Measurements from ENCODE around the gene VILL.

Gene VILL

DNA sequence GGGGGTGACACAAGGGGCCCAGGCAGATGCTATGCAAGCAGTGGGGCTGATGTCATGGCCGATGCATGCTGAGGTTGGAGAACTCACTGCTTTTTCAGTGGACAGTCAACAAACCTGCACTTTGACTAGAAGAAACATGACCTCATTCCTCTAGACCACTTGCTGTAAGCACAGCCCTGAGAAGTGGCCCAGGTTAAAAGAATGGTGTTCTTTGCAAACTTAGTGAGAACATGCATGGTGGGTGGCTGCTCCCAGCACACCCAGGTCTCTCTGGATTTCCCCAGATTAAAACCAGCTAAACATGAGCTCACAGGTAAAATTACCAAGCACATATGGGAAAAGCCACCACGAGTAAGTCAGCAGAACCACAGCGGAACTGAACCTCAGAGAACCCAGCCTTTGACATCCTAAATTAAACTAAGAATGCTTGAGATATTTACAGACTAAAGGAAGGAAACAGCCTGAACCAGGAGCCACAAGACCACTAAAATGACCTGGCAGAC lies 64.0 kb downstream of the VILL start:
- H3K27me3 ChIP-seq (ENCODE audit: insufficient read depth, low read length, poor library complexity), result peaks cover 4% of the 10 kb centered on the region
- H3K9me3 ChIP-seq (ENCODE audit: insufficient read depth, low read length, severe bottlenecking), result no peaks in the 10 kb centered on the region
- no peaks in the 10 kb centered on the region for H3K79me2 ChIP-seq (ENCODE audit: insufficient read depth, low read length)
- H4K20me1 ChIP-seq (ENCODE audit: insufficient read depth, low read length), result no peaks in the 10 kb centered on the region
- H3K27ac ChIP-seq (ENCODE audit: low read length), result no peak overlapping the region
- no peak for DNase-seq
- no peak overlapping the region for H3K9ac ChIP-seq (ENCODE audit: low read depth, low read length)
- H2AFZ ChIP-seq (ENCODE audit: low read depth, low read length), result no peak overlapping the region
- no peaks in the 10 kb centered on the region for H3K36me3 ChIP-seq (ENCODE audit: insufficient read depth, low read length)
- no peak for TF ChIP-seq EZH2 (IDR thresholded peaks at IDR 0.05; ENCODE audit: borderline replicate concordance, low read depth, low read length, severe bottlenecking)
- TF ChIP-seq, protein P1, sequence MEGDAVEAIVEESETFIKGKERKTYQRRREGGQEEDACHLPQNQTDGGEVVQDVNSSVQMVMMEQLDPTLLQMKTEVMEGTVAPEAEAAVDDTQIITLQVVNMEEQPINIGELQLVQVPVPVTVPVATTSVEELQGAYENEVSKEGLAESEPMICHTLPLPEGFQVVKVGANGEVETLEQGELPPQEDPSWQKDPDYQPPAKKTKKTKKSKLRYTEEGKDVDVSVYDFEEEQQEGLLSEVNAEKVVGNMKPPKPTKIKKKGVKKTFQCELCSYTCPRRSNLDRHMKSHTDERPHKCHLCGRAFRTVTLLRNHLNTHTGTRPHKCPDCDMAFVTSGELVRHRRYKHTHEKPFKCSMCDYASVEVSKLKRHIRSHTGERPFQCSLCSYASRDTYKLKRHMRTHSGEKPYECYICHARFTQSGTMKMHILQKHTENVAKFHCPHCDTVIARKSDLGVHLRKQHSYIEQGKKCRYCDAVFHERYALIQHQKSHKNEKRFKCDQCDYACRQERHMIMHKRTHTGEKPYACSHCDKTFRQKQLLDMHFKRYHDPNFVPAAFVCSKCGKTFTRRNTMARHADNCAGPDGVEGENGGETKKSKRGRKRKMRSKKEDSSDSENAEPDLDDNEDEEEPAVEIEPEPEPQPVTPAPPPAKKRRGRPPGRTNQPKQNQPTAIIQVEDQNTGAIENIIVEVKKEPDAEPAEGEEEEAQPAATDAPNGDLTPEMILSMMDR (IDR thresholded peaks at IDR 0.05; ENCODE audit: borderline replicate concordance, extremely low read depth, low read length, poor library complexity, severe bottlenecking), result no peak
- no peaks in the 10 kb centered on the region for H3K4me1 ChIP-seq (ENCODE audit: insufficient read depth, low read length)
- ATAC-seq (ENCODE audit: insufficient read depth, low read depth), result no peak
- H3K4me2 ChIP-seq (ENCODE audit: insufficient read depth, low read length), result no peak overlapping the region
- no peak overlapping the region for H3K4me3 ChIP-seq (ENCODE audit: low read depth in 1 of 2, low read length in 2 of 2)
